ENCODE measurements around the gene SIGLEC8.
"Not testable (repeated sequence)": the region's sequence is repeated elsewhere in the genome, so short reads cannot be mapped to it uniquely, and the experiment has no call there.

Gene SIGLEC8

GRCh38 chr19:51458051-51458645, at the start of gene SIGLEC8:
Gene SIGLEC8 (minus strand): TSS chr19:51458454. CDS start chr19:51458387, 67 bp downstream.
- Mint-ChIP-seq H3K27ac (no peak within 1 kb of the TSS), H3K4me1 (ENCODE audit: low read depth) (peaks cover 15% of the 10 kb centered on the region)

GRCh38 chr19:51507640-51508058, 49.4 kb upstream of the SIGLEC8 start:
- peaks cover 15% of the 10 kb centered on the region for H3K4me1 Mint-ChIP-seq (ENCODE audit: low read depth)
- peaks cover 16% of the 10 kb centered on the region for H3K9me3 Mint-ChIP-seq

More at GRCh38 chr19:51458051-51458645, at the start of gene SIGLEC8:
- Mint-ChIP-seq H3K36me3 (ENCODE audit: low read depth) (no peaks in the 10 kb centered on the region), H3K9me3 (no peaks in the 10 kb centered on the region), H3K27me3 (ENCODE audit: low read depth) (no peaks in the 10 kb centered on the region), H3K4me3 (no peak within 1 kb of the TSS)
- no peak for DNase-seq (ENCODE audit: low spot score)

GRCh38 chr19:51507192-51507591, 48.9 kb upstream of the SIGLEC8 start:
- H3K4me1 Mint-ChIP-seq (ENCODE audit: low read depth): peaks cover 16% of the 10 kb centered on the region
- no peak for DNase-seq (ENCODE audit: low spot score)
- H3K27me3 Mint-ChIP-seq (ENCODE audit: low read depth): no peaks in the 10 kb centered on the region

More at GRCh38 chr19:51507640-51508058, 49.4 kb upstream of the SIGLEC8 start:
- DNase-seq (ENCODE audit: low spot score): no peak
- no peak overlapping the region for H3K27ac Mint-ChIP-seq
- no peaks in the 10 kb centered on the region for H3K36me3 Mint-ChIP-seq (ENCODE audit: low read depth)
- no peak overlapping the region for H3K4me3 Mint-ChIP-seq
- no peaks in the 10 kb centered on the region for H3K27me3 Mint-ChIP-seq (ENCODE audit: low read depth)

GRCh38 chr19:51505904-51506303, 47.6 kb upstream of the SIGLEC8 start:
- Mint-ChIP-seq H3K27me3 (ENCODE audit: low read depth) (no peaks in the 10 kb centered on the region), H3K36me3 (ENCODE audit: low read depth) (no peaks in the 10 kb centered on the region), H3K9me3 (peaks cover 16% of the 10 kb centered on the region), H3K4me1 (ENCODE audit: low read depth) (peaks cover 25% of the 10 kb centered on the region), H3K27ac (no peak overlapping the region), H3K4me3 (no peak overlapping the region)
- DNase-seq (ENCODE audit: low spot score): no peak

More at GRCh38 chr19:51507192-51507591, 48.9 kb upstream of the SIGLEC8 start:
- Mint-ChIP-seq H3K36me3 (ENCODE audit: low read depth) (no peaks in the 10 kb centered on the region), H3K9me3 (peaks cover 16% of the 10 kb centered on the region), H3K4me3 (no peak overlapping the region), H3K27ac (no peak overlapping the region)

GRCh38 chr19:51503896-51504295, 45.6 kb upstream of the SIGLEC8 start:
- Mint-ChIP-seq H3K36me3 (ENCODE audit: low read depth) (no peaks in the 10 kb centered on the region), H3K9me3 (peaks cover 16% of the 10 kb centered on the region), H3K27me3 (ENCODE audit: low read depth) (no peaks in the 10 kb centered on the region), H3K27ac (no peak overlapping the region), H3K4me3 (no peak overlapping the region), H3K4me1 (ENCODE audit: low read depth) (peaks cover 28% of the 10 kb centered on the region)
- no peak for DNase-seq (ENCODE audit: low spot score)

- Mint-ChIP-seq H3K4me1 (ENCODE audit: low read depth) (peaks cover 28% of the 10 kb centered on the region), H3K36me3 (ENCODE audit: low read depth) (no peaks in the 10 kb centered on the region), H3K27me3 (ENCODE audit: low read depth) (no peaks in the 10 kb centered on the region), H3K9me3 (peaks cover 16% of the 10 kb centered on the region), H3K27ac (no peak overlapping the region), H3K4me3 (no peak overlapping the region)
- no peak for DNase-seq (ENCODE audit: low spot score)
These were observed 45.1 kb upstream of the SIGLEC8 start for GRCh38 chr19:51503286-51503817.

- Mint-ChIP-seq H3K27ac (peak within 1 kb of the TSS; percentile 83), H3K36me3 (ENCODE audit: low read depth) (no peaks in the 10 kb centered on the region), H3K27me3 (ENCODE audit: low read depth) (no peaks in the 10 kb centered on the region), H3K4me1 (ENCODE audit: low read depth) (peaks cover 28% of the 10 kb centered on the region), H3K4me3 (peak within 1 kb of the TSS; percentile 85), H3K9me3 (peaks cover 16% of the 10 kb centered on the region)
- peak; percentile 57 for DNase-seq (ENCODE audit: low spot score)
These were observed 43.5 kb upstream of the SIGLEC8 start, which contains the start of gene SIGLEC12 for GRCh38 chr19:51501594-51502263. Gene SIGLEC12 (minus strand): TSS chr19:51501800. CDS start chr19:51501733, 67 bp downstream.

GRCh38 chr19:51500931-51501330, 42.7 kb upstream of the SIGLEC8 start:
- Mint-ChIP-seq H3K27ac (peak overlapping the region; percentile 83), H3K4me3 (peak overlapping the region; percentile 85), H3K9me3 (peaks cover 16% of the 10 kb centered on the region), H3K4me1 (ENCODE audit: low read depth) (peaks cover 28% of the 10 kb centered on the region)
- not testable (repeated sequence) for H3K27me3 Mint-ChIP-seq (ENCODE audit: low read depth); DNase-seq (ENCODE audit: low spot score); H3K36me3 Mint-ChIP-seq (ENCODE audit: low read depth)

GRCh38 chr19:51497666-51498065, 39.4 kb upstream of the SIGLEC8 start:
- Mint-ChIP-seq H3K4me3 (no peak overlapping the region), H3K27ac (no peak overlapping the region)
- DNase-seq (ENCODE audit: low spot score): no peak

GRCh38 chr19:51493776-51494175, 35.5 kb upstream of the SIGLEC8 start:
- peaks cover 12% of the 10 kb centered on the region for H3K4me1 Mint-ChIP-seq (ENCODE audit: low read depth)
- H3K27ac Mint-ChIP-seq: no peak overlapping the region
- H3K4me3 Mint-ChIP-seq: no peak overlapping the region

More at GRCh38 chr19:51497666-51498065, 39.4 kb upstream of the SIGLEC8 start:
- Mint-ChIP-seq H3K36me3 (ENCODE audit: low read depth) (peaks cover 13% of the 10 kb centered on the region), H3K4me1 (ENCODE audit: low read depth) (peaks cover 30% of the 10 kb centered on the region), H3K27me3 (ENCODE audit: low read depth) (no peaks in the 10 kb centered on the region), H3K9me3 (peaks cover 10% of the 10 kb centered on the region)

GRCh38 chr19:51491586-51491985, 33.3 kb upstream of the SIGLEC8 start:
- Mint-ChIP-seq H3K4me3 (no peak overlapping the region), H3K36me3 (ENCODE audit: low read depth) (peaks cover 18% of the 10 kb centered on the region)

More at GRCh38 chr19:51493776-51494175, 35.5 kb upstream of the SIGLEC8 start:
- DNase-seq (ENCODE audit: low spot score): no peak
- Mint-ChIP-seq H3K9me3 (peaks cover 10% of the 10 kb centered on the region), H3K27me3 (ENCODE audit: low read depth) (no peaks in the 10 kb centered on the region), H3K36me3 (ENCODE audit: low read depth) (peaks cover 18% of the 10 kb centered on the region)

GRCh38 chr19:51490676-51491075, 32.4 kb upstream of the SIGLEC8 start:
- H3K36me3 Mint-ChIP-seq (ENCODE audit: low read depth): peaks cover 18% of the 10 kb centered on the region
- H3K4me1 Mint-ChIP-seq (ENCODE audit: low read depth): peaks cover 15% of the 10 kb centered on the region
- no peak overlapping the region for H3K27ac Mint-ChIP-seq
- peaks cover 18% of the 10 kb centered on the region for H3K9me3 Mint-ChIP-seq
- no peaks in the 10 kb centered on the region for H3K27me3 Mint-ChIP-seq (ENCODE audit: low read depth)
- H3K4me3 Mint-ChIP-seq: no peak overlapping the region
- no peak for DNase-seq (ENCODE audit: low spot score)

More at GRCh38 chr19:51491586-51491985, 33.3 kb upstream of the SIGLEC8 start:
- H3K9me3 Mint-ChIP-seq: peaks cover 13% of the 10 kb centered on the region
- H3K4me1 Mint-ChIP-seq (ENCODE audit: low read depth): peaks cover 15% of the 10 kb centered on the region
- H3K27me3 Mint-ChIP-seq (ENCODE audit: low read depth): no peaks in the 10 kb centered on the region
- no peak overlapping the region for H3K27ac Mint-ChIP-seq
- DNase-seq (ENCODE audit: low spot score): no peak

GRCh38 chr19:51489113-51489512, 30.9 kb upstream of the SIGLEC8 start:
- DNase-seq (ENCODE audit: low spot score): peak; percentile 55
- H3K4me3 Mint-ChIP-seq: no peak overlapping the region
- H3K27me3 Mint-ChIP-seq (ENCODE audit: low read depth): no peaks in the 10 kb centered on the region

GRCh38 chr19:51488491-51488890, 30.2 kb upstream of the SIGLEC8 start:
- H3K27ac Mint-ChIP-seq: no peak overlapping the region
- H3K27me3 Mint-ChIP-seq (ENCODE audit: low read depth): no peaks in the 10 kb centered on the region
- H3K9me3 Mint-ChIP-seq: peaks cover 14% of the 10 kb centered on the region
- peaks cover 12% of the 10 kb centered on the region for H3K36me3 Mint-ChIP-seq (ENCODE audit: low read depth)
- no peak overlapping the region for H3K4me3 Mint-ChIP-seq
- H3K4me1 Mint-ChIP-seq (ENCODE audit: low read depth): peaks cover 12% of the 10 kb centered on the region
- no peak for DNase-seq (ENCODE audit: low spot score)

More at GRCh38 chr19:51489113-51489512, 30.9 kb upstream of the SIGLEC8 start:
- peaks cover 18% of the 10 kb centered on the region for H3K9me3 Mint-ChIP-seq
- peaks cover 14% of the 10 kb centered on the region for H3K36me3 Mint-ChIP-seq (ENCODE audit: low read depth)
- peaks cover 15% of the 10 kb centered on the region for H3K4me1 Mint-ChIP-seq (ENCODE audit: low read depth)
- H3K27ac Mint-ChIP-seq: no peak overlapping the region
